GM11168 (cell line): Measurements from ENCODE around the gene TKTL1.

Experiments
- in situ Hi-C: fragments of 300-500 bp; cut with MboI; formaldehyde crosslinking; loops from one replicate; pipeline ENCODE4 v1.12.0; 2022; ENCODE audit warnings: low sequenced_read_pairs; ENCODE audit not compliant: unreplicated experiment

TKTL1 gene

DNA sequence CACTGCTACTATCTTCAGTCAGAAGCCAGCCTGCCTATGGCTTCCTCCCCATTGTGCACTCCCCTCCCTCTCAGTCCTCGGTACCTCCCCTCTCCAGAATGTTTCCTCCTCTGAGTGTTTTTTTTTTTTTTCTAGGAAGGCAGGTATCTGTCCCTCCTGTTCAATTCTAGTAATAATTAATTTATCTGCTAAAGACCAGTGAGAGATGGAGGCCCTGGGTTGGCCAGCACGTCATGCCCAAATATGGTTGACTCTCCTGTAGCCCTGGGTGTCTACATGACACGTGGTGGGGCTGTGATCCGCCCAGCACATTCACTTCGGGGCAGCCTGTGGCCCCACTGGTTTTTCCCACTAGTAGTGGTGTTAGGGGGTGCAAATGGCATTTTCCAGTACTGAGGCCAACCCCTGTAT, 77.0 kb downstream of the TKTL1 start:
- in situ Hi-C loops: no loop called here

DNA sequence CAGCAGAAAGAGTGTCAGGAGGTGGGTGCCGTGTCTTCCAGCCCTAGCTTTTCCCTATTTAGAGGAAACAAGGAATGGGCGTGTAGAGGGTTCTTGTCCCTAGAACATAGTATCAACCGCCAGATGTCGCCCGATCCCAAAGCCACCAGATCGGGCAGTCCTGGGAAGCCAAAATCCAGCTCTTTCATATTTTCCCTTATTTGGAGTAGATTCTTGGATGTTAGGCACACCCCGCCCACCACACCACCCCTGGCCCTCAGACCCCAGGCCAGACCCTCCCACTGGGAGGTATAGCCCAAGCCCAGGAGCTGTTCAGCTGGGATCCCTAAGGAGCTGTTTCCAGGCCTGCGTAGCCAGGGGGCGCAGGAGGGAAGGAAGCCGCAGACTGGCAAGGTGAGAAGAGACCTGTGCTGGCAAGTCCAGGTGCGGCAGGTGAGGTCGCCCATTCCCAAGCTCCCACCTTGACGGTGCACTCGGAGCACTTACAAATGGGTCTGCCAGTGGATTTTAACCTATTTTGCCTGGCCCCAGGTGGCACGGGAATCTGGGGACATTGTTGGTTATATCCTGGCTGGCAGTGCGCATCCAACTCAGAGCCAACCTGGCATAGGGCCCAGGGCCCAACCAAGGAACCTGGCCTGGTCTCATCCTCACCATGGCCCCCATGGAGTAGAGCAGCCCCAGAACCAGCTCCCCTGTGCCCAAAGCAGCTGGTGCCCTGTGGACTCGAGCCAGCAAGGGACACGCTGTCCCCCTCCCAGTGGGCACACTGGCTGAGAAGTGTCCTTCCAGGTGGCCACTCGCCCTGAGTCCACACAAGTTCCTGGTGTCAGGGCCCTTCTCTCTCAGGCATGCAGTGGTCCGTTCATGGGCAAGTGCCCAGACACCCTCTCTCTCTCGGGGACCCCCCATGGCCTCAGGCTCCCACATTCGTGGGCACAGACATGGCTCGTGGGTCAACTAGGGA, 78.0 kb downstream of the TKTL1 start:
- in situ Hi-C loops: no loop called here

- in situ Hi-C loops: no loop called here
Observed at GRCh38 chrX:154374313-154375155, 78.9 kb downstream of the TKTL1 start, which contains the start of gene FLNA. Gene FLNA (minus strand): TSS chrX:154374634. CDS start chrX:154371245, 3,389 bp downstream.

GRCh38 chrX:154375156-154375504, 79.5 kb downstream of the TKTL1 start:
- in situ Hi-C loops: no loop called here

DNA sequence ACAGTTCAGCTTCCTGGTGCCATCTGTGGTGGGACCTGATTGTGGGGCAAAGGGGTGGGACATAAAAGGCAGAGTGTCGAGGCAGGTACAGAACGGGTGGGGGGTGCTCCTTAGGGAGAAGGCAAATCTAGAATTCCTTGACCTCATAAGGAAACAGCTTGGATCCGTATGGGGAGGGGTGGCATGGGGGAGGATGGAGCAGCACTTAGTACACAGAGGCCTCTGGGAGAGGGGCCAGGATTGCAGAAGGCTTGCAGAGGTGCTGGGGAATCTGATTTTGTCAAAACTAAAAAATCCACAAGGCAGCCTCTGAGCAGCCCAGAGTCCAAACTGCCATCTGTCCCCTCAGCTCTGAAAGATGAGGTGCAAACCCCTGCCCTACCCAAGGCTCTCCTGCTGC, 81.2 kb downstream of the TKTL1 start:
- in situ Hi-C loops: no loop called here

- in situ Hi-C loops: no loop called here
Observed at GRCh38 chrX:154378059-154378798, 82.6 kb downstream of the TKTL1 start.

- in situ Hi-C loops: no loop called here
Observed at GRCh38 chrX:154378799-154379568, 83.4 kb downstream of the TKTL1 start, which contains the start of gene EMD. Gene EMD (plus strand): TSS chrX:154379295. CDS start chrX:154379485, 190 bp downstream.

- in situ Hi-C loops: no loop called here
Observed at GRCh38 chrX:154379569-154379951, 84.0 kb downstream of the TKTL1 start.
